Measurements from ENCODE around the gene DOCK3.
"Not testable (repeated sequence)": the region's sequence is repeated elsewhere in the genome, so short reads cannot be mapped to it uniquely, and the experiment has no call there.

Gene DOCK3

GRCh38 chr3:51375571-51375970 lies 700.8 kb downstream of the DOCK3 start:
- no peak for DNase-seq

- DNase-seq: no peak
Observed at GRCh38 chr3:51378065-51378464, 703.3 kb downstream of the DOCK3 start.

GRCh38 chr3:51378726-51379125 lies 704.0 kb downstream of the DOCK3 start:
- no peak for DNase-seq

DNA sequence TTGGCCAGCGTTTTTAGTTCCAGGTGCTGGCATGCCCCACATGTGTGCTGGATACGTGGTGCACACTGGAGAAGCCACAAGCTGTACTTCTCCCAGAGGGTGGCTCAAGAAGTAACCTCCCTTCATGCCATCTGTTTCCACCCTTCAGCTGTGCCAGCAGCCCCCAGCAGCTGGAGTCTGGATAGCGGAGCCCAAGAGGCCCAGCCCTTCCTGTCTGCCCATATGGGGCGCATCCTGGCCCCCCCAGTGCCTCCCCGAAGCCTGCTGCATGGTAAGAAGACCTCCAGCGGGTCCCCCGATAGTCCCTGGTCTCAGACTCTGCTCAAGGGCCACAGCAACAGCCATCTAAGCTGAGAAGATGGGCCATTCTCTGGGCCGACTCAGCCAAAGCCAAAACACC lies 704.6 kb downstream of the DOCK3 start:
- no peak for DNase-seq

DNA sequence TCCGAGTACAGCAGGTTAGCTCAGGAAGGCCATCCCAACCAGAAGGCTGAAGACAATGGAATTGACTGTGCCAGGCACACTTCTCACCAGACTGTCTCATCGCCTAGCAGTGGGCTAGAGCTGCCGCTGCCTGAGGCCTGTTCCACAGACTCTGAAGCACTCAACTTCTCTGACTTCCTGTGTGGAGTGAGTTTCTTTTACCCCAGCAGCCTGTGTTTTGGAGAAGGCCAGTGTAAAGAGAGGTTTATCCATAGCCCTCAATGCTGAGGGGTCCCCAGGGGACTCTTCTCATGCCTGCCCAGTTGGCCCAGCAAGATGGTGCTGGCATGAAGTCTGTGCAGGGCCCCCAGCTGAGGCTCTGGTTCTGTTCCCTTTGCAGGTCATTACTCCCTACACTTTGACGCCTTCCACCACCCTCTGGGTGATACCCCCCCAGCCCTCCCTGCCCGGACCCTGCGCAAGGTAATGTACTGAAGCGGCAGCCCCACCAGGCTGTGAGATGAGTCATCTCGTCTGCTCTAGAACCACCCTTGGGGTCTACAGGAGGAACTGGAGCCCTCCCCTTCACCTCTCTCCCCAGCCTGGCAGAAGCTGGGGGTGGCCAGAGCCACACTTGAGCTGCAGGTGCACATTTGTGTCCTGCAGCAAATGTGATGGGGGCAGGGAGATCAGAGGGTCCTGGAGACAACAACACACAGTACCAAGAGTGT lies 705.2 kb downstream of the DOCK3 start:
- DNase-seq: no peak

- DNase-seq: no peak
Observed at GRCh38 chr3:51380601-51381332, 706.0 kb downstream of the DOCK3 start.

DNA sequence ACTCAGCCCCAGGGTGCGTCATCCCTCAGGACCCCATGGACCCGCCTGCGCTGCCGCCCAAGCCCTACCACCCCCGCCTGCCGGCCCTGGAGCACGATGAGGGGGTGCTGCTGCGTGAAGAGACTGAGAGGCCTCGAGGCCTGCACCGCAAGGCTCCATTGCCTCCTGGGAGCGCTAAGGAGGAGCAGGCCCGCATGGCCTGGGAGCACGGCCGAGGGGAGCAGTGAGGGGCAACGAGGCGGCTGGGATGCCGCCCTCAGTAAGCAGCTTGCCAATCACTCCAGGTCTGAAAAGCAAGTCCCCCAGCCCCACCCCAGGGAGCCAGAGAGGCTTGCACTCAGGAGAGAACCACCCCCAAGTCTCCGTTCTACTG lies 706.6 kb downstream of the DOCK3 start:
- DNase-seq: no peak

DNA sequence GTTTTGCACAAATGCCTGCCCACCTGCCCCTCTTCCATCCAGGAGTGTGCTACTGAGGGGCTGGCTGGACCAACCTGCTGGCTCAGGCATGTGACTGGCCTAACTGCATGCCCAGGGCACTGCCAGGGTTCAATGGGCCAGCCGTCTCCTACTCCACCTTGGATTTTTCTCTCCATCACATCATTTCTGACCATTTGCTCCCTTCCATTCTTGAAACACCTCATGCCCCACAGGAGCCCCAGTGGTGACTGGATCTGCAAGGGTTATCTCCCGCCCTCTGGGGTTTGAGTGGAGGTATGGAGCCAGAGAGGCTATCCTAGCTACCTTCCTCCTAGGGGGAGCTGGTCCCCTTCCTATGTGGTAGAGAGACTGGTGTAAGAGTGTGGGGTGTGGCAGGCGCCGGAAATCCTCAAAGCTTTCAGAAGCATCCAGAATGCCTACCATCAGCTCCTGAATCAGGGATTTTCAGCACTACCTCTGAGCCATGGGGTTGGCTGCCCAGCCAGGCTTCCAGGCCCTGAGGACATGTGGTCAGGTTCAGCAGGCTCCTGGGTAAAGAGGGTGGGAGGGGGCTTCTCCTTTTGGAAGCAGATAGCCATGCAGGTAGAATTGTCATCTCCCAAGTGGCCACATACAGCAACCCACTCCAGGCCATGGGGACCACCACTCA lies 707.5 kb downstream of the DOCK3 start:
- DNase-seq: no peak

- no peak for DNase-seq
Observed at GRCh38 chr3:51382947-51383578, 708.3 kb downstream of the DOCK3 start.

- DNase-seq: no peak
Observed at GRCh38 chr3:51384055-51384725, 709.5 kb downstream of the DOCK3 start.

- DNase-seq: peak; percentile 87
Observed at GRCh38 chr3:51384726-51385473, 710.2 kb downstream of the DOCK3 start, which contains the start of gene MANF. TSS of gene MANF (plus strand) at chr3:51385291. CDS start at chr3:51385343, 52 bp downstream.

DNA sequence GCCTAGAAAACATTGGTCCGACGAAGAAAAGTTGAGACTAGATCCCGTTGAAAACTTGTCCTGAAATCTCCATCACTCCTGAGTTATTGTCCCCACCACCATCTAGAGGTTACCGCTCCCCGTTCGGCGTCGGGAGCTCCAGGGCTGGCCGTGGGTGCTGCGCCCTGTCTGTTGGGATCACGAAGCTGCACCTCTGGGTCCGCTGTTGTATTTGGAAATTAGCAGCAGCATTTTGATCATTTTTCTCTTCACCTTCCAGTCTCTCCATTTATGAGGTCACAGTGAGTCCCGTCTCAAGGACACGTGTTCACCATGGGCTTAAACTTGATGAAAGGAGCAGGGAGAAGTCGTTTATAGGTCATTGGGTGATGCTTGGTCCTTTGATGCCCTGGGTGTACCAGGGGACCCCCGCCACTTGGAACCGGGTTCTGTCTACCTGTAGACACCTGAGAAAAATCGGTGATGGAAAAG lies 710.9 kb downstream of the DOCK3 start:
- DNase-seq: no peak

GRCh38 chr3:51386159-51386851 lies 711.6 kb downstream of the DOCK3 start:
- no peak for DNase-seq

DNA sequence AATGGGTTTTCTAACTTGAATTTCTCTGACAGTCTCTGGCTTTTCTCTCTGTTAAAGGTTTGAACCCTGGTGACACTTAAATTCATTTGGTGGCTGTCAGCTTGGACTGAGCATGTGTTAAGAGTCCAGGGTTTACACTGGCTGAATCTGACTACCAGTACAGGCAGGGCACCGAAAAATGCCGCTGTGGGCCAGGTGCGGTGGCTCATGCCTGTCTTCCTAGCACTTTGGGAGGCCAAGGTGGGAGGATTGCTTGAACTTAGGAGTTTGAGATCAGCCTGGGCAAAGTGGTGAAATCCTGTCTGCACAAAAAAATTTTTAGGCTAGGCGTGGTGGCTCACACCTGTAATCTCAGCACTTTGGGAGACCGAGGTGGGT lies 712.1 kb downstream of the DOCK3 start:
- no peak for DNase-seq

DNA sequence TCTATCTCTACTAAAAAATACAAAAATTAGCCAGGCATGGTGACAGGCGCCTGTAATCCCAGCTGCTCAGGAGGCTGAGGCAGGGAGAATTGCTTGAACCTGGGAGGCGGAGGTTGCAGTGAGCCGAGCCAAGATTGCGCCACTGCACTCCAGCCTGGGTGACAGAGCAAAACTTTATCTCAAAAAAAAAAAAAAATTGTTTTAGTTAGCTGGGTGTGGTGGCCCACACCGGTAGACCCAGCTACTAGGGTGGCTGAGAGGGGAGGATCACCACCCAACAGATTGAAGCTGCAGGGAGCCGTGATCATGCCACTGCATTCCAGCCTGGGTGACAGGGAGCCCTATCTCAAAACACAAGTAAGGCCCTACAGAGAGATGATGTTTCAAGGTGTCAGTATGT lies 712.6 kb downstream of the DOCK3 start:
- not testable (repeated sequence) for DNase-seq

GRCh38 chr3:51388286-51389029 lies 713.7 kb downstream of the DOCK3 start:
- peak; percentile 26 for DNase-seq

DNA sequence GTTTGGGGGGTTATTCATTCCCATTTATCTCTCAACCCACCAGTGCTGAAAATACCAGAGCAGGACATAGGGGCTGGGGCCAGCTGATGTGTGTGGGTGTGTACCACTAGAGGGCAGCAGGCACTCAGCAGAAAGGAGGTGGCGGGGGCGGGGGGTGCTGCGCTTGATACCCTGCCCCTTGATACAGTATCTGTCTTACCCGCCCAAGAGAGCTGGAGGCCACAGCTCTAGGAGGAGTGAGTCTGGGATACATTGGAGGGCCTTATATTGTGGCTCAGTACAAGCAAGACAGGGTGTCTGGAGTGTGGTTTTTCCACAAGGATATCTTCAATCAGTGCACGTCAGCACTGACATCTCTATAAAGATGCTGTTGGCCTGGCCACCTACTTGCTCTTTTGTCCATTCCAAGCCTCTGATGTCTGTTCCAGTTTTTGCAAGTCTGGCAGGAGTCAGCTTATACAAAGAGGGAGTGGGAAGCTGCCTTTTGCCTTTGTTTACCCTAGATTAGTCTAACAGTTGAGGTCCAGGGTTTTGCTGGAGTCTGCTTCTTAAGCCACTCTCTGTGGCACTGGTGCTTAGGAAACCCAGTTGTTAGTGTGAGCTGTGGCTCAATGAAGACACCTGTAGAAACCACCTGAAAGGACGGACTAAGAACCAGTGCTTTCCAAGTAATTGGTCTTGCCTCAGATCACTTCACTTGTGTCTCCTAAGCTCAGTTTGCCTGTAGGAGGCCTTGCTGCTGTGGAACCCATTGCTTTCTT lies 714.9 kb downstream of the DOCK3 start:
- DNase-seq: no peak

GRCh38 chr3:51390246-51391074 lies 715.7 kb downstream of the DOCK3 start:
- no peak for DNase-seq

DNA sequence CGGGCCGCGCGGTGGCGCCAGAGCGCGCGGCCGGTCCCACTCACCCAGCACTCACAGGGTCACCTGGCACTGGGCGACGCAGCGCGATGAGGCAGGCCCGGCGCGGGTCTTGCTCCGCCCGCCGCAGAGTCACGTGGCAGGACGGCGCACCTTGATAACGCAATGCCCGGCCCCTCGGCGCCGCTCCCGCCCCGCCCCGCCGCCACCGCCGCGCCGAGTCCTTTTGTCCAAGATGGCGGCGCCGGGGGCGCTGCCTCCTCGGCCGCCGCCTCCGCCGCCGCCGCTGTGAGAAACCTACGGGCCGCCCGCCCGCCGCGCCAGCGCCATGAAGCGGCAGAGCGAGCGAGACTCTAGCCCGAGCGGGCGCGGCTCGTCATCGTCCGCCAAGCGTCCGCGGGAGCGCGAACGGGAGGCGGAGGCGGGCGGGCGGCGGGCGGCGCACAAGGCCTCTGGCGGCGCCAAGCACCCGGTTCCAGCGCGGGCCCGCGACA lies 716.4 kb downstream of the DOCK3 start, which contains the start of gene RBM15B:
Gene RBM15B (plus strand): TSS at position 211 of the 491 bp plus-strand sequence. CDS start 115 bp downstream, at position 326.
- DNase-seq: peak; percentile 66

Measured in NCI-H510A (cell line).